ENCODE data around the gene SOS2. TPM values are rescaled to one million over a fixed set of nuclear protein-coding genes. Genes with fewer than 3 reads are reported as not detected.

Gene SOS2
- total RNA-seq, 3 donors from 2014 or later (not counting 1 experiment from before 2014, with no cell fraction given) = 64.7 to 82.2 (median 69.5) TPM

- Histone ChIP-seq H3K36me3 (ENCODE audit: control insufficient read depth, insufficient read depth, low read length) (no peaks in the 10 kb centered on the region), H3K27ac (ENCODE audit: low read length) (no peak overlapping the region), H3K27me3 (ENCODE audit: control insufficient read depth, insufficient read depth, low read length) (no peaks in the 10 kb centered on the region), H3K4me3 (ENCODE audit: low read length) (no peak overlapping the region), H3K9me3 (ENCODE audit: control insufficient read depth, insufficient read depth, low read length) (no peaks in the 10 kb centered on the region), H3K4me1 (ENCODE audit: control insufficient read depth, insufficient read depth, low read length) (no peaks in the 10 kb centered on the region)
- no peak overlapping the region for H3K4me3 Mint-ChIP-seq
- H3K27me3 Mint-ChIP-seq (ENCODE audit: low read depth in 2 of 2) = no peaks in the 10 kb centered on the region
- intact Hi-C loops (cut with micrococcal nuclease) = no loop called here
- H3K4me1 Mint-ChIP-seq = no peaks in the 10 kb centered on the region
- H3K9me3 Mint-ChIP-seq = no peaks in the 10 kb centered on the region
- H3K27ac Mint-ChIP-seq = no peak overlapping the region
- ATAC-seq = no peak
- H3K36me3 Mint-ChIP-seq = peaks cover 10% of the 10 kb centered on the region
- DNase-seq = no peak
- WGBS (ENCODE audit: insufficient coverage) = 100% methylated on average over 1 of the region's 3 CpGs
- TF ChIP-seq, protein P1, sequence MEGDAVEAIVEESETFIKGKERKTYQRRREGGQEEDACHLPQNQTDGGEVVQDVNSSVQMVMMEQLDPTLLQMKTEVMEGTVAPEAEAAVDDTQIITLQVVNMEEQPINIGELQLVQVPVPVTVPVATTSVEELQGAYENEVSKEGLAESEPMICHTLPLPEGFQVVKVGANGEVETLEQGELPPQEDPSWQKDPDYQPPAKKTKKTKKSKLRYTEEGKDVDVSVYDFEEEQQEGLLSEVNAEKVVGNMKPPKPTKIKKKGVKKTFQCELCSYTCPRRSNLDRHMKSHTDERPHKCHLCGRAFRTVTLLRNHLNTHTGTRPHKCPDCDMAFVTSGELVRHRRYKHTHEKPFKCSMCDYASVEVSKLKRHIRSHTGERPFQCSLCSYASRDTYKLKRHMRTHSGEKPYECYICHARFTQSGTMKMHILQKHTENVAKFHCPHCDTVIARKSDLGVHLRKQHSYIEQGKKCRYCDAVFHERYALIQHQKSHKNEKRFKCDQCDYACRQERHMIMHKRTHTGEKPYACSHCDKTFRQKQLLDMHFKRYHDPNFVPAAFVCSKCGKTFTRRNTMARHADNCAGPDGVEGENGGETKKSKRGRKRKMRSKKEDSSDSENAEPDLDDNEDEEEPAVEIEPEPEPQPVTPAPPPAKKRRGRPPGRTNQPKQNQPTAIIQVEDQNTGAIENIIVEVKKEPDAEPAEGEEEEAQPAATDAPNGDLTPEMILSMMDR (IDR thresholded peaks at IDR 0.05) = no peak
Measured at GRCh38 chr14:50247245-50247644, 15.9 kb upstream of the SOS2 start.

DNA sequence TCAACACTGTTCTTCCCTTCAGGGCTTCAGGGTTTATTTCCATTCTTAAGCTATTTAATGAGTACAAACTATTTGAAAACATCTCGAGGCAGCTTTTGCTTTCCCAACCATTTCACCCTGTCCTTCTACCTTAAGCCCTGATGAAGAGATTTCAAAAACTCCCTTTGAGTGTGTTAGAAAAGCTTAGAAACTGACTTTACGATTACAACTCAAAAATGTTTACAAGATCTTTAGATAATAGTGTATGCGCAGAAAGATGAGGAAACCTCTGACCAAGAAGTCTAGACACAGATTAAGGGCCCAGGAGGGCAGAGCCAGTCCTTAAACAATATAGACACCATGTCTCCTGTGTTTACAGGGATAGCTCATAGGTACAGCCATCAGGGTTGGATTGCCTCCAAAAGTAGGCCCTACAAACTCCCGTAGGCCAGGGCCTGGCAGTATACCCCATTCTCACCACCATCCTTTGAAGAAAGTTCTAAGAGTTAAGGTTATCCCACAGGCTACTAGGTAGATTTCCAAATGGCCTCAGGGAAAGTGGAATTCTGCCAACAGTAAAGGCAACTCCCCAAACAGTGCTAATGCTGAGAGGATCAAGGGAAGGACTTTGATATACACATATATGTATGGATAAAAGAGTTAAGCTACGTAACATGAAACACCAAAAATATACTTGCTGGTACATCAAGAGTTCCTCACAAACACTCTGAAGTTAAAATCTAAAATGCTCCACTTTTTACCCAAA, 11.4 kb upstream of the SOS2 start:
- intact Hi-C loops (cut with micrococcal nuclease) = no loop called here
- Histone ChIP-seq H3K4me1 (ENCODE audit: control insufficient read depth, insufficient read depth, low read length) (no peaks in the 10 kb centered on the region), H3K36me3 (ENCODE audit: control insufficient read depth, insufficient read depth, low read length) (no peaks in the 10 kb centered on the region), H3K27ac (ENCODE audit: low read length) (no peak overlapping the region), H3K9me3 (ENCODE audit: control insufficient read depth, insufficient read depth, low read length) (no peaks in the 10 kb centered on the region), H3K4me3 (ENCODE audit: low read length) (no peak overlapping the region), H3K27me3 (ENCODE audit: control insufficient read depth, insufficient read depth, low read length) (no peaks in the 10 kb centered on the region)
- Mint-ChIP-seq H3K9me3 (no peaks in the 10 kb centered on the region), H3K27me3 (ENCODE audit: low read depth in 2 of 2) (no peaks in the 10 kb centered on the region), H3K36me3 (no peaks in the 10 kb centered on the region), H3K27ac (no peak overlapping the region), H3K4me1 (no peaks in the 10 kb centered on the region), H3K4me3 (no peak overlapping the region)
- ATAC-seq (no peak), DNase-seq (no peak)
- TF ChIP-seq, protein P1 (IDR thresholded peaks at IDR 0.05) = no peak
- WGBS (ENCODE audit: insufficient coverage) = 100% methylated on average over 2 of the region's 5 CpGs

GRCh38 chr14:50242096-50242495, 10.7 kb upstream of the SOS2 start:
- Mint-ChIP-seq H3K27ac (no peak overlapping the region), H3K36me3 (no peaks in the 10 kb centered on the region), H3K9me3 (no peaks in the 10 kb centered on the region), H3K4me1 (no peaks in the 10 kb centered on the region), H3K4me3 (no peak overlapping the region), H3K27me3 (ENCODE audit: low read depth in 2 of 2) (no peaks in the 10 kb centered on the region)
- WGBS (ENCODE audit: insufficient coverage) = 100% methylated on average over 1 of the region's 1 CpG
- TF ChIP-seq, protein P1 (IDR thresholded peaks at IDR 0.05) = no peak
- no peak for ATAC-seq
- Histone ChIP-seq H3K36me3 (ENCODE audit: control insufficient read depth, insufficient read depth, low read length) (no peaks in the 10 kb centered on the region), H3K27me3 (ENCODE audit: control insufficient read depth, insufficient read depth, low read length) (no peaks in the 10 kb centered on the region), H3K9me3 (ENCODE audit: control insufficient read depth, insufficient read depth, low read length) (no peaks in the 10 kb centered on the region), H3K27ac (ENCODE audit: low read length) (no peak overlapping the region), H3K4me1 (ENCODE audit: control insufficient read depth, insufficient read depth, low read length) (no peaks in the 10 kb centered on the region), H3K4me3 (ENCODE audit: low read length) (no peak overlapping the region)
- intact Hi-C loops (cut with micrococcal nuclease) = no loop called here
- no peak for DNase-seq

GRCh38 chr14:50237427-50237826, 6.0 kb upstream of the SOS2 start:
- Histone ChIP-seq H3K4me1 (ENCODE audit: control insufficient read depth, insufficient read depth, low read length) (peaks cover under 1% of the 10 kb centered on the region), H3K36me3 (ENCODE audit: control insufficient read depth, insufficient read depth, low read length) (no peaks in the 10 kb centered on the region), H3K9me3 (ENCODE audit: control insufficient read depth, insufficient read depth, low read length) (no peaks in the 10 kb centered on the region), H3K27ac (ENCODE audit: low read length) (no peak overlapping the region), H3K27me3 (ENCODE audit: control insufficient read depth, insufficient read depth, low read length) (no peaks in the 10 kb centered on the region), H3K4me3 (ENCODE audit: low read length) (no peak overlapping the region)
- no peaks in the 10 kb centered on the region for H3K27me3 Mint-ChIP-seq (ENCODE audit: low read depth in 2 of 2)
- H3K27ac Mint-ChIP-seq = no peak overlapping the region
- H3K36me3 Mint-ChIP-seq = no peaks in the 10 kb centered on the region
- no peak overlapping the region for H3K4me3 Mint-ChIP-seq
- H3K9me3 Mint-ChIP-seq = no peaks in the 10 kb centered on the region
- ATAC-seq = no peak
- H3K4me1 Mint-ChIP-seq = peaks cover under 1% of the 10 kb centered on the region in 2 donors
- TF ChIP-seq, protein P1 (IDR thresholded peaks at IDR 0.05) = no peak
- intact Hi-C loops (cut with micrococcal nuclease) = no loop called here
- WGBS (ENCODE audit: insufficient coverage) = 19% methylated on average over 3 of the region's 3 CpGs
- no peak for DNase-seq

Measured in natural killer cell (primary cell).